ENCODE data around the gene WNT16.

WNT16 gene

GRCh38 chr7:121371367-121371766, 42.6 kb downstream of the WNT16 start:
- no peak overlapping the region for H3K27ac Mint-ChIP-seq (ENCODE audit: low read depth)
- H3K27me3 Mint-ChIP-seq = no peaks in the 10 kb centered on the region
- DNase-seq (ENCODE audit: low spot score in 2 of 2) (no peak), ATAC-seq (replicated peaks; ENCODE audit: extremely low read depth, poor library complexity, severe bottlenecking) (no peak)
- H3K9me3 Mint-ChIP-seq = no peaks in the 10 kb centered on the region
- H3K4me3 Mint-ChIP-seq = no peak overlapping the region
- H3K4me1 Mint-ChIP-seq = peaks cover 25% of the 10 kb centered on the region
- H3K36me3 Mint-ChIP-seq (ENCODE audit: insufficient read depth) = peaks cover 5% of the 10 kb centered on the region

- H3K27me3 Mint-ChIP-seq = no peaks in the 10 kb centered on the region
- H3K36me3 Mint-ChIP-seq (ENCODE audit: insufficient read depth) = peaks cover 5% of the 10 kb centered on the region
- DNase-seq (ENCODE audit: low spot score in 2 of 2) (no peak), ATAC-seq (replicated peaks; ENCODE audit: extremely low read depth, poor library complexity, severe bottlenecking) (no peak)
- peaks cover 25% of the 10 kb centered on the region for H3K4me1 Mint-ChIP-seq
- no peaks in the 10 kb centered on the region for H3K9me3 Mint-ChIP-seq
- no peak overlapping the region for H3K4me3 Mint-ChIP-seq
- no peak overlapping the region for H3K27ac Mint-ChIP-seq (ENCODE audit: low read depth)
These were observed 43.1 kb downstream of the WNT16 start for GRCh38 chr7:121371883-121372282.

GRCh38 chr7:121372376-121373010, 43.7 kb downstream of the WNT16 start:
- Mint-ChIP-seq H3K4me1 (peaks cover 25% of the 10 kb centered on the region), H3K36me3 (ENCODE audit: insufficient read depth) (peaks cover 5% of the 10 kb centered on the region), H3K27me3 (no peaks in the 10 kb centered on the region), H3K4me3 (peak overlapping the region; percentile 41), H3K9me3 (no peaks in the 10 kb centered on the region), H3K27ac (ENCODE audit: low read depth) (peak overlapping the region; percentile 41)
- ATAC-seq (replicated peaks; ENCODE audit: extremely low read depth, poor library complexity, severe bottlenecking) = peak; percentile 88
- DNase-seq (ENCODE audit: low spot score in 2 of 2) = no peak

GRCh38 chr7:121373177-121373576, 44.4 kb downstream of the WNT16 start:
- Mint-ChIP-seq H3K4me3 (no peak overlapping the region), H3K9me3 (no peaks in the 10 kb centered on the region), H3K27ac (ENCODE audit: low read depth) (no peak overlapping the region), H3K4me1 (peaks cover 25% of the 10 kb centered on the region), H3K27me3 (no peaks in the 10 kb centered on the region), H3K36me3 (ENCODE audit: insufficient read depth) (peaks cover 8% of the 10 kb centered on the region)
- ATAC-seq (replicated peaks; ENCODE audit: extremely low read depth, poor library complexity, severe bottlenecking) (no peak), DNase-seq (ENCODE audit: low spot score in 2 of 2) (no peak)

GRCh38 chr7:121376979-121377378, 48.2 kb downstream of the WNT16 start:
- Mint-ChIP-seq H3K4me3 (no peak overlapping the region), H3K27me3 (no peaks in the 10 kb centered on the region), H3K9me3 (no peaks in the 10 kb centered on the region), H3K4me1 (peaks cover 18% of the 10 kb centered on the region), H3K27ac (ENCODE audit: low read depth) (no peak overlapping the region), H3K36me3 (ENCODE audit: insufficient read depth) (peaks cover 6% of the 10 kb centered on the region)
- no peak for DNase-seq (ENCODE audit: low spot score in 2 of 2)
- ATAC-seq (replicated peaks; ENCODE audit: extremely low read depth, poor library complexity, severe bottlenecking) = no peak

GRCh38 chr7:121379930-121380329, 51.1 kb downstream of the WNT16 start:
- ATAC-seq (replicated peaks; ENCODE audit: extremely low read depth, poor library complexity, severe bottlenecking) (no peak), DNase-seq (ENCODE audit: low spot score in 2 of 2) (no peak)
- Mint-ChIP-seq H3K4me1 (peaks cover 16% of the 10 kb centered on the region), H3K27me3 (no peaks in the 10 kb centered on the region), H3K4me3 (no peak overlapping the region), H3K36me3 (ENCODE audit: insufficient read depth) (peaks cover 9% of the 10 kb centered on the region), H3K27ac (ENCODE audit: low read depth) (no peak overlapping the region), H3K9me3 (no peaks in the 10 kb centered on the region)

- no peak for ATAC-seq (replicated peaks; ENCODE audit: extremely low read depth, poor library complexity, severe bottlenecking)
- H3K27me3 Mint-ChIP-seq = no peaks in the 10 kb centered on the region
- no peak overlapping the region for H3K4me3 Mint-ChIP-seq
- no peak for DNase-seq (ENCODE audit: low spot score in 2 of 2)
- peaks cover 27% of the 10 kb centered on the region for H3K4me1 Mint-ChIP-seq
- no peaks in the 10 kb centered on the region for H3K9me3 Mint-ChIP-seq
- no peak overlapping the region for H3K27ac Mint-ChIP-seq (ENCODE audit: low read depth)
- H3K36me3 Mint-ChIP-seq (ENCODE audit: insufficient read depth) = peaks cover 8% of the 10 kb centered on the region
These were observed 53.7 kb downstream of the WNT16 start for GRCh38 chr7:121382473-121382872.

- H3K27ac Mint-ChIP-seq (ENCODE audit: low read depth) = no peak overlapping the region
- no peaks in the 10 kb centered on the region for H3K27me3 Mint-ChIP-seq
- peaks cover 32% of the 10 kb centered on the region for H3K4me1 Mint-ChIP-seq
- no peaks in the 10 kb centered on the region for H3K9me3 Mint-ChIP-seq
- peaks cover 3% of the 10 kb centered on the region for H3K36me3 Mint-ChIP-seq (ENCODE audit: insufficient read depth)
- ATAC-seq (replicated peaks; ENCODE audit: extremely low read depth, poor library complexity, severe bottlenecking) (no peak), DNase-seq (ENCODE audit: low spot score in 2 of 2) (no peak)
- H3K4me3 Mint-ChIP-seq = no peak overlapping the region
These were observed 54.6 kb downstream of the WNT16 start for GRCh38 chr7:121383235-121383910.

GRCh38 chr7:121384265-121384664, 55.5 kb downstream of the WNT16 start:
- no peak for ATAC-seq (replicated peaks; ENCODE audit: extremely low read depth, poor library complexity, severe bottlenecking)
- DNase-seq (ENCODE audit: low spot score in 2 of 2) = no peak
- Mint-ChIP-seq H3K27me3 (no peaks in the 10 kb centered on the region), H3K4me1 (peaks cover 37% of the 10 kb centered on the region), H3K36me3 (ENCODE audit: insufficient read depth) (peaks cover 3% of the 10 kb centered on the region), H3K4me3 (no peak overlapping the region), H3K27ac (ENCODE audit: low read depth) (peak overlapping the region; percentile 73), H3K9me3 (no peaks in the 10 kb centered on the region)

GRCh38 chr7:121385056-121385799, 56.4 kb downstream of the WNT16 start:
- peak overlapping the region; percentile 73 for H3K27ac Mint-ChIP-seq (ENCODE audit: low read depth)
- DNase-seq (ENCODE audit: low spot score in 2 of 2) (no peak), ATAC-seq (replicated peaks; ENCODE audit: extremely low read depth, poor library complexity, severe bottlenecking) (no peak)
- peaks cover 47% of the 10 kb centered on the region for H3K4me1 Mint-ChIP-seq
- no peak overlapping the region for H3K4me3 Mint-ChIP-seq
- peaks cover 3% of the 10 kb centered on the region for H3K36me3 Mint-ChIP-seq (ENCODE audit: insufficient read depth)
- no peaks in the 10 kb centered on the region for H3K9me3 Mint-ChIP-seq
- no peaks in the 10 kb centered on the region for H3K27me3 Mint-ChIP-seq

- Mint-ChIP-seq H3K4me1 (peaks cover 51% of the 10 kb centered on the region), H3K9me3 (no peaks in the 10 kb centered on the region), H3K27ac (ENCODE audit: low read depth) (peak overlapping the region; percentile 26), H3K36me3 (ENCODE audit: insufficient read depth) (peaks cover 3% of the 10 kb centered on the region), H3K4me3 (no peak overlapping the region), H3K27me3 (no peaks in the 10 kb centered on the region)
- DNase-seq (ENCODE audit: low spot score in 2 of 2) (no peak), ATAC-seq (replicated peaks; ENCODE audit: extremely low read depth, poor library complexity, severe bottlenecking) (peak; percentile 93)
These were observed 57.0 kb downstream of the WNT16 start for GRCh38 chr7:121385800-121386179.

GRCh38 chr7:121388950-121389349, 60.1 kb downstream of the WNT16 start:
- peaks cover 71% of the 10 kb centered on the region for H3K4me1 Mint-ChIP-seq
- H3K9me3 Mint-ChIP-seq = no peaks in the 10 kb centered on the region
- peak overlapping the region; percentile 19 for H3K27ac Mint-ChIP-seq (ENCODE audit: low read depth)
- ATAC-seq (replicated peaks; ENCODE audit: extremely low read depth, poor library complexity, severe bottlenecking) (no peak), DNase-seq (ENCODE audit: low spot score in 2 of 2) (no peak)
- H3K36me3 Mint-ChIP-seq (ENCODE audit: insufficient read depth) = no peaks in the 10 kb centered on the region
- H3K4me3 Mint-ChIP-seq = no peak overlapping the region
- H3K27me3 Mint-ChIP-seq = no peaks in the 10 kb centered on the region

- Mint-ChIP-seq H3K36me3 (ENCODE audit: insufficient read depth) (no peaks in the 10 kb centered on the region), H3K9me3 (no peaks in the 10 kb centered on the region), H3K4me3 (no peak overlapping the region), H3K27me3 (no peaks in the 10 kb centered on the region), H3K4me1 (peaks cover 59% of the 10 kb centered on the region), H3K27ac (ENCODE audit: low read depth) (no peak overlapping the region)
- ATAC-seq (replicated peaks; ENCODE audit: extremely low read depth, poor library complexity, severe bottlenecking) (no peak), DNase-seq (ENCODE audit: low spot score in 2 of 2) (no peak)
These were observed 61.3 kb downstream of the WNT16 start for GRCh38 chr7:121390109-121390508.
